Measurements from ENCODE around the gene GPR176.

GPR176 gene

GRCh38 chr15:39914977-39915376, 5.1 kb downstream of the GPR176 start:
- no CpG with 5 or more reads among the region's 2 CpGs for WGBS (ENCODE audit: extremely low coverage, insufficient coverage, insufficient read length)
- no peak for DNase-seq
- Histone ChIP-seq H3K4me1 (ENCODE audit: control insufficient read depth in 1 of 2, insufficient read depth in 2 of 2, low read length in 2 of 2) (peaks cover 4 to 5% of the 10 kb centered on the region in 2 experiments), H3K4me3 (ENCODE audit: low read depth, low read length) (no peak overlapping the region), H2BK120ac (ENCODE audit: insufficient read depth, low read length, poor library complexity) (no peak overlapping the region), H4K91ac (ENCODE audit: low read depth, low read length) (no peak overlapping the region), H3K79me2 (ENCODE audit: control insufficient read depth, insufficient read depth, low read length, poor library complexity) (no peaks in the 10 kb centered on the region), H4K12ac (ENCODE audit: low read depth, low read length) (no peak overlapping the region), H3K36me3 (ENCODE audit: control insufficient read depth in 1 of 2, insufficient read depth in 2 of 2, low read length in 2 of 2) (no peaks in the 10 kb centered on the region), H2BK12ac (ENCODE audit: low read length) (no peak overlapping the region), H2AK5ac (ENCODE audit: low read length) (no peak overlapping the region), H3K4ac (ENCODE audit: low read depth, low read length) (no peak overlapping the region), H3K4me2 (ENCODE audit: low read length) (no peak overlapping the region), H3K27ac (ENCODE audit: low read depth, low read length) (no peak overlapping the region), H3K79me1 (ENCODE audit: low read length) (no peaks in the 10 kb centered on the region), H3K14ac (ENCODE audit: low read length) (no peak overlapping the region), H3K23ac (ENCODE audit: low read length) (no peak overlapping the region), H2AFZ (ENCODE audit: insufficient read depth, low read length, poor library complexity) (no peak overlapping the region), H3K9ac (ENCODE audit: low read length) (no peak overlapping the region), H2BK5ac (ENCODE audit: low read depth, low read length, poor library complexity) (no peak overlapping the region), H3K9me3 (ENCODE audit: insufficient read depth, low read depth, low read length) (peaks cover under 1% of the 10 kb centered on the region), H3K27me3 (ENCODE audit: insufficient read depth, low read length) (peaks cover 7% of the 10 kb centered on the region), H4K8ac (ENCODE audit: low read depth, low read length) (no peak overlapping the region), H3K18ac (ENCODE audit: low read length) (no peak overlapping the region)

GRCh38 chr15:39909007-39909406, 11.1 kb downstream of the GPR176 start:
- Histone ChIP-seq H2AFZ (ENCODE audit: insufficient read depth, low read length, poor library complexity) (no peak overlapping the region), H3K4me3 (ENCODE audit: low read depth, low read length) (no peak overlapping the region), H4K8ac (ENCODE audit: low read depth, low read length) (no peak overlapping the region), H3K79me1 (ENCODE audit: low read length) (no peaks in the 10 kb centered on the region), H3K9me3 (ENCODE audit: insufficient read depth, low read depth, low read length) (no peaks in the 10 kb centered on the region), H3K79me2 (ENCODE audit: control insufficient read depth, insufficient read depth, low read length, poor library complexity) (no peaks in the 10 kb centered on the region), H3K4me1 (ENCODE audit: control insufficient read depth in 1 of 2, insufficient read depth in 2 of 2, low read length in 2 of 2) (no peaks in the 10 kb centered on the region), H3K36me3 (ENCODE audit: control insufficient read depth in 1 of 2, insufficient read depth in 2 of 2, low read length in 2 of 2) (no peaks in the 10 kb centered on the region), H3K4me2 (ENCODE audit: low read length) (no peak overlapping the region), H2BK120ac (ENCODE audit: insufficient read depth, low read length, poor library complexity) (no peak overlapping the region), H3K23ac (ENCODE audit: low read length) (no peak overlapping the region), H3K9ac (ENCODE audit: low read length) (no peak overlapping the region), H3K27ac (ENCODE audit: low read depth, low read length) (no peak overlapping the region), H2AK5ac (ENCODE audit: low read length) (no peak overlapping the region), H3K14ac (ENCODE audit: low read length) (no peak overlapping the region), H2BK12ac (ENCODE audit: low read length) (no peak overlapping the region), H2BK5ac (ENCODE audit: low read depth, low read length, poor library complexity) (no peak overlapping the region), H3K4ac (ENCODE audit: low read depth, low read length) (no peak overlapping the region), H4K12ac (ENCODE audit: low read depth, low read length) (no peak overlapping the region), H3K18ac (ENCODE audit: low read length) (no peak overlapping the region), H3K27me3 (ENCODE audit: insufficient read depth, low read length) (no peaks in the 10 kb centered on the region), H4K91ac (ENCODE audit: low read depth, low read length) (no peak overlapping the region)
- no peak for DNase-seq
- no CpG with 5 or more reads among the region's 5 CpGs for WGBS (ENCODE audit: extremely low coverage, insufficient coverage, insufficient read length)

GRCh38 chr15:39908186-39908585, 11.9 kb downstream of the GPR176 start:
- DNase-seq: peak in 1 of 2 donors; percentile 13
- Histone ChIP-seq H3K79me1 (ENCODE audit: low read length) (no peaks in the 10 kb centered on the region), H3K9ac (ENCODE audit: low read length) (no peak overlapping the region), H3K4ac (ENCODE audit: low read depth, low read length) (no peak overlapping the region), H3K18ac (ENCODE audit: low read length) (no peak overlapping the region), H3K9me3 (ENCODE audit: insufficient read depth, low read depth, low read length) (no peaks in the 10 kb centered on the region), H2BK5ac (ENCODE audit: low read depth, low read length, poor library complexity) (no peak overlapping the region), H3K23ac (ENCODE audit: low read length) (no peak overlapping the region), H3K36me3 (ENCODE audit: control insufficient read depth in 1 of 2, insufficient read depth in 2 of 2, low read length in 2 of 2) (no peaks in the 10 kb centered on the region), H3K4me2 (ENCODE audit: low read length) (no peak overlapping the region), H2BK12ac (ENCODE audit: low read length) (no peak overlapping the region), H3K14ac (ENCODE audit: low read length) (no peak overlapping the region), H2AFZ (ENCODE audit: insufficient read depth, low read length, poor library complexity) (no peak overlapping the region), H4K91ac (ENCODE audit: low read depth, low read length) (no peak overlapping the region), H2BK120ac (ENCODE audit: insufficient read depth, low read length, poor library complexity) (no peak overlapping the region), H3K27ac (ENCODE audit: low read depth, low read length) (no peak overlapping the region), H3K79me2 (ENCODE audit: control insufficient read depth, insufficient read depth, low read length, poor library complexity) (no peaks in the 10 kb centered on the region), H3K4me1 (ENCODE audit: control insufficient read depth in 1 of 2, insufficient read depth in 2 of 2, low read length in 2 of 2) (no peaks in the 10 kb centered on the region), H3K4me3 (ENCODE audit: low read depth, low read length) (no peak overlapping the region), H3K27me3 (ENCODE audit: insufficient read depth, low read length) (no peaks in the 10 kb centered on the region), H4K12ac (ENCODE audit: low read depth, low read length) (no peak overlapping the region), H4K8ac (ENCODE audit: low read depth, low read length) (no peak overlapping the region), H2AK5ac (ENCODE audit: low read length) (no peak overlapping the region)
- no CpG with 5 or more reads among the region's 1 CpG for WGBS (ENCODE audit: extremely low coverage, insufficient coverage, insufficient read length)

- Histone ChIP-seq H2BK120ac (ENCODE audit: insufficient read depth, low read length, poor library complexity) (no peak overlapping the region), H3K14ac (ENCODE audit: low read length) (no peak overlapping the region), H3K27ac (ENCODE audit: low read depth, low read length) (no peak overlapping the region), H3K27me3 (ENCODE audit: insufficient read depth, low read length) (no peaks in the 10 kb centered on the region), H2AK5ac (ENCODE audit: low read length) (no peak overlapping the region), H4K91ac (ENCODE audit: low read depth, low read length) (no peak overlapping the region), H4K12ac (ENCODE audit: low read depth, low read length) (no peak overlapping the region), H3K9ac (ENCODE audit: low read length) (no peak overlapping the region), H3K79me1 (ENCODE audit: low read length) (no peaks in the 10 kb centered on the region), H4K8ac (ENCODE audit: low read depth, low read length) (no peak overlapping the region), H3K4me2 (ENCODE audit: low read length) (no peak overlapping the region), H3K9me3 (ENCODE audit: insufficient read depth, low read depth, low read length) (no peaks in the 10 kb centered on the region), H3K23ac (ENCODE audit: low read length) (no peak overlapping the region), H3K4me3 (ENCODE audit: low read depth, low read length) (no peak overlapping the region), H3K79me2 (ENCODE audit: control insufficient read depth, insufficient read depth, low read length, poor library complexity) (no peaks in the 10 kb centered on the region), H3K4me1 (ENCODE audit: control insufficient read depth in 1 of 2, insufficient read depth in 2 of 2, low read length in 2 of 2) (no peaks in the 10 kb centered on the region), H3K4ac (ENCODE audit: low read depth, low read length) (no peak overlapping the region), H3K18ac (ENCODE audit: low read length) (no peak overlapping the region), H3K36me3 (ENCODE audit: control insufficient read depth in 1 of 2, insufficient read depth in 2 of 2, low read length in 2 of 2) (no peaks in the 10 kb centered on the region), H2BK12ac (ENCODE audit: low read length) (no peak overlapping the region), H2AFZ (ENCODE audit: insufficient read depth, low read length, poor library complexity) (no peak overlapping the region), H2BK5ac (ENCODE audit: low read depth, low read length, poor library complexity) (no peak overlapping the region)
- no peak for DNase-seq
- no CpG with 5 or more reads among the region's 3 CpGs for WGBS (ENCODE audit: extremely low coverage, insufficient coverage, insufficient read length)
Measured at GRCh38 chr15:39907216-39907615, 12.8 kb downstream of the GPR176 start.
